NCI-H82 (cell line): ENCODE measurements around the gene SLC38A10.
"Not testable (repeated sequence)": the region's sequence is repeated elsewhere in the genome, so short reads cannot be mapped to it uniquely, and the experiment has no call there.

Experiments
- DNase-seq: peaks from one replicate; lab custom pipeline; 2025; lab: John Stamatoyannopoulos, UW

The SLC38A10 gene

GRCh38 chr17:81312624-81313325 is 17.7 kb upstream of the SLC38A10 start:
- DNase-seq: no peak

GRCh38 chr17:81311946-81312345 is 16.8 kb upstream of the SLC38A10 start:
- DNase-seq: no peak

DNA sequence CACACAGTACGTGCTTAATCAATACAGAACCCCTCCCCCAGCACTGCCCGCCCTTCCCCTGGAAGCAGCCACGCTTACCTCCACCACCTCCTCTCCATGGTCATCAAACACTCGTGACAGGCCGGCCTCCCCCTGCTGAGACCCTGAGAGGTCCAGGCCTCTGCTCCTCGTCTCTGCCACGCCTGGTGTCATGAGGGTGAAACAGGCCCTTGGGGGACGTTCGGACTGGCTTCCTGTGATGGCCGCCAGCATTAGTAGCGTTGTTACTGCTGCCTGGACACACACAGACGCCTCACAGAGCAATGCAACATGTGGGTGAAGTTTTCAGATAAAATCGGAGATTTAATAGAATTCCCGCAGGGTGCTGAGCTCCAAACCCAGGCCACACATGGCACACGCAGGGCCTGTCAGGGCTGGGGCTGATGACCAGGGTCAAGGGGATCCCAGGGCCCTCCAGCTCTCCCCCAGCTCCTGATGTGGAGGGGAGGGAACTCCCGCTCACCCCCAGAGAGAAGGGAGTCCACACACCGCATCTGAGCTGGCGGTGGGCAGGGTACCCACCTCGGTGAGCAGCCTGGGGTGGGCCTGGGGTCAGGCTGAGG is 15.9 kb upstream of the SLC38A10 start:
- DNase-seq: no peak

GRCh38 chr17:81309859-81310839 is 15.0 kb upstream of the SLC38A10 start:
- no peak for DNase-seq

DNA sequence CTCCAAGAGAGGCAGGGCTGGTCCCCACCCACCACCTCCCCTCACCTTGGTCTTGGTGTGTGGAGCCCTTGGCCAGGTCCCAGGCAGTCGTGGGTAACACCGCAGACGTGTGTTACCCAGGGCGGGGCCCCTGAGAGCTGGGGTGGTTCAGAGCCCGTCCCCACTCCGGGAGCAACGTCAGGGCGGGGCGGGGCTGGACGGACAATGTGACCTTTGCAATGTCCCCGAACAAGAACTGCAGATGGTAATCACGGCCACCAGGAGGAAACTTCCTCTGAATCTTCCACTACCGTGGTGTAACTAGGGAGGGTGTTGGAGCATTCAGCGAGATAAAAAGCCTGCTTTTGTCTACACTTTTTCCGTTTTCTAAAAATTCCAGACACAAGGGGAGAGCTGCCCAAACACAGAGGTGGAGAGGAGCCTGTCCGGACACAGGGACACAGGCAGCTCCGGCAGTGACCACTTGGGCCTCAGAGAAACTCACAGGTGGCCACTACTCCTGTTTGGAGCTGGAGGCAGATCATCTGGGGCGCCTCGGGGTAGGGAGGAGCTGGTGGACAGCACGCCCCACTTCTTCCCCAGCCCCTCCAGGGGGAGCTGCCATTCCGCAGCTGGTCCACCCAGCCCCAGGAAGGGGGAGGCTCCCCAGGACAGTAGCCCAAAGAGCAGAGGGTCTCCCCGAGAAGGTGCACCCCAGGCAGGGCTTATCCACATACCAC is 14.2 kb upstream of the SLC38A10 start:
- DNase-seq: peak; percentile 43

- not testable (repeated sequence) for DNase-seq
Observed at GRCh38 chr17:81308784-81309139, 13.7 kb upstream of the SLC38A10 start.

DNA sequence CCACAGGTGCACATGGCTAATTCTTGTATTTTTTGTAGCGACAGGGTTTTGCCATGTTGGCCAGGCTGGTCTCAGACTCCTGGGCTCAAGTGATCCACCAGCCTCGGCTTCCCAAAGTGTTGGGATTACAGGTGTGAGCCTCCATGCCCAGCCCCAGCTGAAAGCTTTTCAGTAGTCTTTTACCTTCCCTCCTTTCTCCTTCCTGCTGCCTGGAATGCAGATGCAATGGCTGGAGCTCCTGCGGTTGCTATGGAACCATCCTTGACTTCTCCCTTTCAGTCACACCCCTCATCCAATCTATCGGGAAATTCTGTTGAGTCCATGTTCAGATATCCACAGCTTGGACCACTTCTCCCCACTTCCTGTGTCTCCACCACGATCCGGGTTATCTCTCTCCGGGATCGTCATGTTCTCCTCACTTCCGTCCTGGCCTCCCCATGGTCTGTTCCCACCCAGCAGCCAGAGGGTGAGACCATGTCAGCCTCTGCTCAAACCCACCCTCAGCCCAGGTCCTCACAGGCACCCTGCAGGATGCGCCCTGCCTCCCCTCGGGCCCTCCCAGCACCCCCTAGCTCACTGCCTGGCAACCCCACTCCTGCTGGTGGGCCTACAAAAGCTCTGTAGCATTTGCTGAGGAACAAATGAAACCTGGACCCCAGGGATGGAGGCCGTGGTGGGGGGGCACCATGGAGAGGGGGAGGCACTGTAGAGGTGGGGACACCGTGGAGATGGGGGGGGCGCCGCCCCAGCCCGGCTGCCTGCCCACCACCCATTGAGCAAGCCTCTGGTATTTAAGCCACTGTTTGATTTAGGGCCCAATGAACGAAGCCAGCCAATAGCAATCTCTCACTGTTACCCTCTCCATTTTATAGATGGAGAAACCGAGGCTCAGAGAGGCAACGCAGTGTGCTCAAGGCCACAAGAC is 12.8 kb upstream of the SLC38A10 start:
- DNase-seq: no peak

- peak; percentile 21 for DNase-seq
Observed at GRCh38 chr17:81306898-81307510, 11.9 kb upstream of the SLC38A10 start.

- no peak for DNase-seq
Observed at GRCh38 chr17:81306491-81306890, 11.4 kb upstream of the SLC38A10 start.

GRCh38 chr17:81305051-81305630 is 10.0 kb upstream of the SLC38A10 start:
- DNase-seq: no peak

DNA sequence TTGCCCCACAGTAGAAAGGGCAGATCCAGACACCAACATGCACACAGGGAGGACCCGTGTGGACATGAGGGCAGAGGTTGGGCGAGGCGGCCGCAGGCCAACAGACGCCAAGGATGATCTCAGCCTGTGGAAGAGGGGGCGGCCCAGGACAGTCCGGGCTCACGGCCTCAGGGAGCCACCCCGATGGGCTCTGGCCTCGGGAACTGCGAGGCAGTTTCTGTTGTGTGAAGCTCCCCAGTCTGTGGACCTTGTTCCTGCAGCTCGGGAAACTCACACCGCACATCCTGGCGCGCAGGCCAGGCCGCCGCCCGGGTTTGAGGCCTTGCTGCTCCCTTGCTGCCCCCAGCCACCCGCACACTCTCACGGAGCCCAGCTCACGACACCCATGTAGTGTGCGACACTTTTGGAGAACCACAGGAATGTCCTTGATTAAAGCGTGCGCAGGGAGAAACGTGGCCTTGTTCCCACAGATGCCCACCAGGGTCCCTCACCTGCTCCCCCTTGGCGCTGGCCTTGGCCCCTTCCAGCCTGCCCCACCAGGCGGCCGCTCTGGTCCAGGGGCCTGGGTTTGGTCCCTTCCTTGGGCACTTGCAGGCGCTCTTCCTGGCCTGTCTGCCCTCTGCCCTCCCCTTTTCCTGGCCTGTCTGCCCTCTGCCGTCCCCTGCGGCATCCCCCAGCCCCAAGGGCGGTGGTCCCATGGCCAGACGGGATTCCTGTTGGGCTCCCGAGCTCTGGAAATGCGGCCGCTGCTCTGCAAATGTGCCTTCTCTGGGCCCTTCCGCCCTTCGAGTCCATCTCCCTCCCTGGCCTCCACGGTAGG is 9.3 kb upstream of the SLC38A10 start:
- no peak for DNase-seq

DNA sequence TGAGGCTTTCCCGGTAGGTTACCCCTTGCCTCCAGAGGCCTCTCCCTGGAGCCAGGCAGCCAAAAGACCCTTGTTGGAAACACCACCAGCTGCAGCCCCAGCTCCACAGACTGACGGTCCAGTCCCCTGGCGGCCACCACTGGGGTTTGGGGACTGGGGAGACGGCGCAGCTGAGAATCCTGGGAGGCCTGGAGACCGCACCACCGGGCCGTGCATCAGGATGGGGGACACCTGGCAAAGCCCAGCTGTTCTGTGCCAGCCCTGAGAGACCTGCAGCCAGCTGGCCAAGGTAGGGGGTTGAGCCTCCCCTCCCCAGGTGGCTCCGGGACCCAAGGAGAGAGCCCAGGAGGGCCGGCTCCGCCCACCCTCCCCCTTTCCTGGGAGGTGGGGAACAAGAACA is 8.3 kb upstream of the SLC38A10 start:
- DNase-seq: no peak

DNA sequence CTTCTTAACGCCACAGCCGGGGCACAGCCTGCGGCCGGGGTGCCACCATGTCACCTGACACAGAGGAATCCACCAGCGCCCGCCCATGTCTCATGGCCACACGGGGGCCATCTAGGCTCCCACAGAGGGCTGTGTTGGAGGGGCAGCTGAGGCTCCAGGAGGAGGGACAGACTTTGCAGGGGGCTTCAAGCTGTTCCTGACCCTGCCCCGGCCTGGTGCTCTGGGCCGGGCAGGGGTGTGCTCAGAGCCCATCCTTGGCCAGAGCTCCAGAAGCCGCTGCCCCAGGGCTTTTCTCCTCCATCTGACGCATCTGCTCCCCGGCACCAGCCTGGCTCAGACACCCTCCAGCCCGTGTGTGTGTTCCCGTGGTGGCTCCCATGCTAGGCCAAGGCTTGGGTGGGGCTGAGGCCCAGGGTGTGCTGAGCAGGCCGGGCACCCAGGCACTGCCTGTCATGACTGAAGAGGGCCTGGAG is 7.8 kb upstream of the SLC38A10 start:
- peak; percentile 45 for DNase-seq

GRCh38 chr17:81302324-81302723 is 7.2 kb upstream of the SLC38A10 start:
- no peak for DNase-seq

DNA sequence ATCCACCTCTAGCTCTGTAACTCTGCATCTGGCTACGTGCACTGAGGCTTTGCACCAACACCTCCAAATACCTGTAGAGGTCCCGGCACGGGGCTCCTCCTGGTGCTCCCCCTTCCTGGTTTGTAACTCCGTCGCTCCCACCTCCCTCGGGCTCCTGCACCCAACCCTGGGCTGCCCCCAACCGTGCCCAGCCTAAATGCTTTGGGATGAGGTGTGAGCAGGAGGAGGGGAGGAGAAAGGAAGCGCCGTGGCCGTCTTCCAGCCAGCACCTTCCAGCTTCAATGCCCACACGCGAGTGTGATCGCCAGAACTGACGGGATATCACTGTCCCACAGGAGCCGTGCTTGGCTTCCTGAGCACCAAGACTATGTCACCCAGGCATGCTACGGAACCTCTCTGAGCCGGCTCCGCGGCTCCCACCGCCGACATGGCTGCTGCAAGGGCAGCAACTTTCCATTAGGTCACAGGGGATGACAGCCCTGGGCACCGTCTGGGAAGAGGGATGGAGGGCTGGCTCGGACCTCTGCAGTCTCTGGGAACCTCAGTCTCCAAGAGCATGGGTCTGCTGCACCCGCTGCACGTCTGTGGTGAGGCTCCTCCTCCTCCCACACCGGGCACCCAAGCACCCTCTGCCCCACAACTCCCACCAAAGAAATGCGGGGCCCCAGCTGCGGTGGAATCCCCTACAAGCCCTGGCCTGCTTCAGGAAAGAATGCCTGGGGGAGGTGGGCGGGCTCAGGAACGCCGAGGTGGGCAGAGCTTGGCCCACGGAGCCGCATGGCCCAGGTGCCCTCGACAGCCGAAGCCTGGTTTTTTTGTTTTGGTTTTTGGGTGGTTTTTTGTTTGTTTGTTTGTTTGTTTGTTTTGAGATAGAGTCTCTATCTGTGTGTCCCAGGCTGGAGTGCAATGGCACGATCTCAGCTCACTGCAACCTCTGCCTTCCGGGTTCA is 6.4 kb upstream of the SLC38A10 start:
- DNase-seq: no peak

DNA sequence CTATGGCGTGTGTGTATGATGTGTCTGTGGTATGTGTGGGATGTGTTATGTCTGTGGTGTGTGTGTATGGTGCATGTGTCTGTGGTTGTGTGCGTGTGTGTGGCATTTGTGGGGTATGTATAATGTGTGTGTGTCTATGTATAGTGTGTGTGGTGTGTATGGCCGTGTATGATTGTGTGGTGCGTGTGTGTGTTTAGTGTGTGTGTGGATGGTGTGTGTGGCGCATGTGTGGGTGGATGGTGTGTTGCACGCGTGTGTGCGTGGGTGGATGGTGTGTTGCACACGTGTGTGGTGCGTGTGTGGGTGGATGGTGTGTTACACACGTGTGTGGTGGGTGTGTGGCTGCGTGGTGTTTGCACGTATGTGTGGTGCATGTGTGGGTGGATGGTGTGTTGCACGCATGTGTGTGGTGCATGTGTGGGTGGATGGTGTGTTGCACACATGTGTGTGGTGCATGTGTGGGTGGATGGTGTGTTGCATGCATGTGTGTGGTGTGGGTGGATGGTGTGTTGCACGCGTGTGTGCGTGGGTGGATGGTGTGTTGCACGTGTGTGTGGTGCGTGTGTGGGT is 5.6 kb upstream of the SLC38A10 start:
- no peak for DNase-seq

GRCh38 chr17:81299846-81300585 is 4.9 kb upstream of the SLC38A10 start:
- DNase-seq: no peak
